Endothelial cell of umbilical vein (primary cell): Measurements from ENCODE around the gene MAP1B. TPM values are rescaled to one million over a fixed set of nuclear protein-coding genes. Genes with fewer than 3 reads are reported as not detected.

ENCODE experiments used
- BruUV-seq: library from RNA; stranded (reverse); fragments of 400-500 nt; replicated peaks from 2 replicates; lab custom pipeline; 2021; lab: Mats Ljungman, UMichigan
- CTCF ChIA-PET: fragments of 300-600, 350-600 bp; sonication (Branson Sonifier 250); formaldehyde crosslinking; loops from one replicate; lab custom pipeline; 2021; ENCODE audit warnings: antibody characterized with exemption, inconsistent platforms; lab: Charles Lee
- POLR2A ChIA-PET: fragments of 300-600, 350-600 bp; sonication (Branson Sonifier 250); formaldehyde crosslinking; loops from one replicate; lab custom pipeline; 2021; ENCODE audit warnings: antibody characterized with exemption, inconsistent platforms; lab: Charles Lee
- DNase-seq: peaks from one replicate; pipeline ENCODE4 v3.0.0-alpha.2; 2011; ENCODE audit warnings: low read depth, low spot score
- FAIRE-seq: peaks from 2 replicates; lab custom pipeline; 2011; peaks lifted over from hg19 to GRCh38; lab: Jason Lieb, UNC
- H2AFZ ChIP-seq: 2 replicates; pipeline ENCODE4 v1.6.0; 2012; ENCODE audit warnings: low read depth, low read length, control low read depth, inconsistent platforms
- H3K27ac ChIP-seq: 2 replicates; pipeline ENCODE4 v1.5.1; 2011; ENCODE audit warnings: low read depth, mild to moderate bottlenecking, control low read depth, low read length, moderate library complexity; ENCODE audit not compliant: insufficient read depth
- H3K27me3 ChIP-seq, 2 experiments: 2 replicates each; pipeline versions ENCODE4 v1.6.0 to v1.6.1; 2011; ENCODE audit warnings: low read length in 2 of 2, mixed read lengths in 1 of 2; ENCODE audit not compliant: control insufficient read depth in 2 of 2, insufficient read depth in 2 of 2
- H3K36me3 ChIP-seq, 2 experiments: 2 replicates in 1 of 2; 3 replicates in 1 of 2; pipeline ENCODE4 v1.5.1; 2011; ENCODE audit warnings: low read length in 2 of 2, mild to moderate bottlenecking in 1 of 2, moderate library complexity in 1 of 2; ENCODE audit not compliant: control insufficient read depth in 2 of 2, insufficient read depth in 2 of 2; ENCODE audit errors: extremely low read depth in 1 of 2
- H3K4me1 ChIP-seq: 3 replicates; pipeline ENCODE4 v1.5.1; 2011; ENCODE audit warnings: mild to moderate bottlenecking, low read length; ENCODE audit not compliant: control insufficient read depth, insufficient read depth; ENCODE audit errors: extremely low read depth
- H3K4me2 ChIP-seq: 2 replicates; pipeline ENCODE4 v1.6.1; 2011; ENCODE audit warnings: low read length, control low read depth, mixed read lengths; ENCODE audit not compliant: insufficient read depth
- H3K4me3 ChIP-seq, 3 experiments: fragments of 200-600 bp in 1 of 3; sonication (generic), shearing (Covaris generic) in 1 of 3; replicated peaks in 1 of 3; 2 replicates each; pipeline ENCODE4 v1.5.1; 2011 to 2016; ENCODE audit warnings: control low read depth in 3 of 3, low read length in 3 of 3, mild to moderate bottlenecking in 2 of 3, inconsistent platforms in 1 of 3, low read depth in 1 of 3, moderate library complexity in 1 of 3; ENCODE audit not compliant: insufficient read depth in 1 of 3
- H3K79me2 ChIP-seq: 2 replicates; pipeline ENCODE4 v1.6.0; 2012; ENCODE audit warnings: low read length, inconsistent platforms; ENCODE audit not compliant: control insufficient read depth, insufficient read depth
- H3K9ac ChIP-seq: replicated peaks from 2 replicates; pipeline ENCODE3; 2011; ENCODE audit warnings: low read length, control low read depth; ENCODE audit not compliant: insufficient read depth; ENCODE audit errors: extremely low read depth
- H3K9me1 ChIP-seq: replicated peaks from 3 replicates; pipeline ENCODE4 v1.6.0; 2011; ENCODE audit warnings: mild to moderate bottlenecking, low read length; ENCODE audit not compliant: control insufficient read depth, insufficient read depth; ENCODE audit errors: extremely low read depth
- H3K9me3 ChIP-seq: replicated peaks from 2 replicates; pipeline ENCODE4 v1.5.1; 2012; ENCODE audit warnings: low read length, inconsistent platforms; ENCODE audit not compliant: control insufficient read depth, insufficient read depth
- H4K20me1 ChIP-seq: replicated peaks from 2 replicates; pipeline ENCODE3; 2011; ENCODE audit warnings: mild to moderate bottlenecking, low read length; ENCODE audit not compliant: control insufficient read depth, insufficient read depth; ENCODE audit errors: extremely low read depth
- FOS ChIP-seq: IDR thresholded peaks from 2 replicates; pipeline ENCODE4 v1.6.1; 2011; ENCODE audit warnings: mild to moderate bottlenecking, low read length, moderate library complexity, borderline replicate concordance; ENCODE audit not compliant: insufficient read depth
- MYC ChIP-seq: IDR thresholded peaks from one replicate; pipeline ENCODE4 v1.6.1; 2011; ENCODE audit warnings: mild to moderate bottlenecking, low read depth, low read length
- POLR2A ChIP-seq: IDR thresholded peaks from 2 replicates; pipeline ENCODE4 v1.6.1; 2012; ENCODE audit warnings: low read depth, mild to moderate bottlenecking, control low read depth, low read length
- dilution Hi-C: fragments of 300-500 bp; cut with MboI; formaldehyde crosslinking; loops from one replicate; pipeline ENCODE4 v1.15.0; 2019; ENCODE audit warnings: low sequenced_read_pairs; ENCODE audit not compliant: extremely low pct_ligation_motif_present
- intact Hi-C: fragments of 100-400 bp; cut with micrococcal nuclease; formaldehyde crosslinking; loops from one replicate; pipeline ENCODE4 v1.10.0; 2022
- polyA plus RNA-seq, 4 experiments: library from polyadenylated mRNA; depleted of rRNA in 3 of 4; stranded (reverse) in 3 of 4; unstranded in 1 of 4; fragments of >200 nt; gene quantifications; 2 replicates each; pipeline versions ENCODE4 v1.2.1 to v1.2.3, GENCODE V29; 2011 to 2012; ENCODE audit warnings: missing spikeins in 1 of 4
- total RNA-seq: library from RNA; stranded (reverse); gene quantifications from 2 replicates; pipeline ENCODE4 v1.2.3, GENCODE V29; 2021
- TF ChIP-seq, protein P1 (sequence below), 2 donors: IDR thresholded peaks; 1 replicate in 1 of 2; 2 replicates in 1 of 2; pipeline ENCODE4 v1.5.1; 2011; ENCODE audit warnings: low read length in 2 of 2, mild to moderate bottlenecking in 2 of 2, moderate library complexity in 2 of 2, control low read depth in 1 of 2, inconsistent platforms in 1 of 2, low read depth in 1 of 2; ENCODE audit not compliant: insufficient read depth in 1 of 2; ENCODE audit errors: extremely low read depth in 1 of 2
- TF ChIP-seq, protein P2 (sequence below): IDR thresholded peaks from 2 replicates; pipeline ENCODE4 v1.6.1; 2011; ENCODE audit not compliant: insufficient read depth, insufficient read length

MAP1B gene
- total and polyA plus RNA-seq, 2 donors (not counting 3 experiments of a cell fraction or from before 2014, with no cell fraction given), result 55.9 to 263 TPM

DNA sequence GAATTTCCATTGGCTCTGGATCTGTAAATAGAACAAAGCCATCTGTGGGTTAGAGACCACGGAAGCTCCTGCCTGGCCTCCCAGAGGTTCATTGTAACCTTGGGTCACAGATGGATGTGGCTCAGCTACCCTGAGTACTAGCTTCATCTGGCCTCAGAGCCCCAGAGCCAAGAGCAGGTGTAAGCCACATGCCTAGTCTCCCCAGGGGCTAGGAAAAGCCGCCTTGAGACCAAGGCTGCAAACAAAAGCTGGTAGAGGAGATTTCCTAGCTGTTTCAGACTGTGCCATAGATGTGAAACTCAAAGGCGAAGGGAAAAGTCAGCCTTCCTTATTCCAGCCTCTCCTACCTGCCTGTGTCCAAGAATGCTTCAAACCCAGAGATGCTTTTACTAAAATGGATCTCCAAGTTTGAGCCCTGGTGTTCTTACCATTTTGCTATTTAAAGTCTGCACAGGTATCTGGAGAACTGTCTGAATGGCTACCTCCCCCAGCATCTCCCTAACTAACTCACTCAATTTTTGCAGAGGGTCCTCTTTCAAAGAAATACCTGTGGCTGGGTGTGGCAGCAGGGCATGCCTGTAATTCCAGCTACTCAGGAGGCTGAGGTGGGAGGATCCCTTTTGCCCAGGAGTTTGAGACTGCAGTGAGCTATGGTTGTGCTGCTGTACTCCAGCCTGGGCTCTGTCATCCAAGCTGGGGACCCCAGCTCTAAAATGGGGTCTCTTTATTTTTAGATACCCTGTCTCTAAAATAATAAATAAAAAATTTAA, 42.3 kb upstream of the MAP1B start:
- Histone ChIP-seq H3K27ac (no peak overlapping the region), H3K9me1 (no peaks in the 10 kb centered on the region), H3K79me2 (no peaks in the 10 kb centered on the region), H3K4me2 (no peak overlapping the region), H2AFZ (no peak overlapping the region), H3K4me3 (no peak overlapping the region), H3K9ac (no peak overlapping the region), H3K4me1 (no peaks in the 10 kb centered on the region), H4K20me1 (no peaks in the 10 kb centered on the region), H3K36me3 (no peaks in the 10 kb centered on the region), H3K9me3 (no peaks in the 10 kb centered on the region), H3K27me3 (peaks cover 8 to 21% of the 10 kb centered on the region in 2 experiments)
- BruUV-seq, result no TSS peak
- no peak for TF ChIP-seq POLR2A
- TF ChIP-seq, protein P1, sequence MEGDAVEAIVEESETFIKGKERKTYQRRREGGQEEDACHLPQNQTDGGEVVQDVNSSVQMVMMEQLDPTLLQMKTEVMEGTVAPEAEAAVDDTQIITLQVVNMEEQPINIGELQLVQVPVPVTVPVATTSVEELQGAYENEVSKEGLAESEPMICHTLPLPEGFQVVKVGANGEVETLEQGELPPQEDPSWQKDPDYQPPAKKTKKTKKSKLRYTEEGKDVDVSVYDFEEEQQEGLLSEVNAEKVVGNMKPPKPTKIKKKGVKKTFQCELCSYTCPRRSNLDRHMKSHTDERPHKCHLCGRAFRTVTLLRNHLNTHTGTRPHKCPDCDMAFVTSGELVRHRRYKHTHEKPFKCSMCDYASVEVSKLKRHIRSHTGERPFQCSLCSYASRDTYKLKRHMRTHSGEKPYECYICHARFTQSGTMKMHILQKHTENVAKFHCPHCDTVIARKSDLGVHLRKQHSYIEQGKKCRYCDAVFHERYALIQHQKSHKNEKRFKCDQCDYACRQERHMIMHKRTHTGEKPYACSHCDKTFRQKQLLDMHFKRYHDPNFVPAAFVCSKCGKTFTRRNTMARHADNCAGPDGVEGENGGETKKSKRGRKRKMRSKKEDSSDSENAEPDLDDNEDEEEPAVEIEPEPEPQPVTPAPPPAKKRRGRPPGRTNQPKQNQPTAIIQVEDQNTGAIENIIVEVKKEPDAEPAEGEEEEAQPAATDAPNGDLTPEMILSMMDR (IDR thresholded peaks at IDR 0.05; ENCODE audit: extremely low read depth in 1 of 2, insufficient read depth in 1 of 2, low read depth in 1 of 2, low read length in 2 of 2), result no peak
- TF ChIP-seq, protein P2, sequence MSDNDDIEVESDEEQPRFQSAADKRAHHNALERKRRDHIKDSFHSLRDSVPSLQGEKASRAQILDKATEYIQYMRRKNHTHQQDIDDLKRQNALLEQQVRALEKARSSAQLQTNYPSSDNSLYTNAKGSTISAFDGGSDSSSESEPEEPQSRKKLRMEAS, result no peak
- no peak for TF ChIP-seq FOS
- no peak for TF ChIP-seq MYC
- DNase-seq (no peak), FAIRE-seq (no peak)
- CTCF ChIA-PET, result interaction anchor here (1.0 kb wide), 1 partner anchor 216 kb away, joined by 4 read pairs; no protein-coding TSS in a partner anchor
- intact Hi-C loops, result no loop called here
- POLR2A ChIA-PET, result no interaction called here
- dilution Hi-C loops, result no loop called here
